GM12801 (cell line): Measurements from ENCODE around the gene TNXB.

Experiments
- CTCF ChIP-seq: IDR thresholded peaks from one replicate; pipeline ENCODE4 v1.5.1; 2011; ENCODE audit warnings: control low read depth; ENCODE audit not compliant: insufficient read length; ENCODE audit errors: extremely low read depth

The TNXB gene

GRCh38 chr6:32064706-32065105 is 44.4 kb downstream of the TNXB start:
- TF ChIP-seq CTCF = no peak

- no peak for TF ChIP-seq CTCF
These were observed 48.0 kb downstream of the TNXB start for GRCh38 chr6:32060966-32061655.

- no peak for TF ChIP-seq CTCF
These were observed 50.6 kb downstream of the TNXB start for GRCh38 chr6:32058511-32058963.

- no peak for TF ChIP-seq CTCF
These were observed 51.2 kb downstream of the TNXB start for GRCh38 chr6:32057966-32058365.

GRCh38 chr6:32056254-32056653 is 52.9 kb downstream of the TNXB start:
- TF ChIP-seq CTCF = no peak

- no peak for TF ChIP-seq CTCF
These were observed 58.6 kb downstream of the TNXB start for GRCh38 chr6:32050562-32050961.

- no peak for TF ChIP-seq CTCF
These were observed 61.0 kb downstream of the TNXB start for GRCh38 chr6:32047855-32048766.
